GM19467 (cell line): ENCODE data around the gene ATP1B3.
"Not testable (repeated sequence)": the region's sequence is repeated elsewhere in the genome, so short reads cannot be mapped to it uniquely, and the experiment has no call there.

ENCODE experiments used
- ATAC-seq: cut with Tn5 transposase; IDR thresholded peaks from one replicate; pipeline ENCODE4 v1.9.1; 2021; ENCODE audit warnings: mild to moderate bottlenecking, moderate library complexity; ENCODE audit not compliant: unreplicated experiment

ATP1B3 gene

GRCh38 chr3:141901914-141902313, 25.5 kb downstream of the ATP1B3 start:
- ATAC-seq: no peak

- ATAC-seq: no peak
These were observed 27.8 kb downstream of the ATP1B3 start for GRCh38 chr3:141904203-141904602.

GRCh38 chr3:141905129-141905528, 28.7 kb downstream of the ATP1B3 start:
- no peak for ATAC-seq

- no peak for ATAC-seq
These were observed 33.0 kb downstream of the ATP1B3 start for GRCh38 chr3:141909408-141909807.

- not testable (repeated sequence) for ATAC-seq
These were observed 33.5 kb downstream of the ATP1B3 start for GRCh38 chr3:141909986-141910385.

- peak; percentile 56 for ATAC-seq
These were observed 36.8 kb downstream of the ATP1B3 start for GRCh38 chr3:141913150-141913811.

GRCh38 chr3:141914311-141914710, 37.9 kb downstream of the ATP1B3 start:
- no peak for ATAC-seq

GRCh38 chr3:141915016-141915415, 38.6 kb downstream of the ATP1B3 start:
- ATAC-seq: no peak

- no peak for ATAC-seq
These were observed 39.3 kb downstream of the ATP1B3 start for GRCh38 chr3:141915766-141916165.

GRCh38 chr3:141920701-141921100, 44.3 kb downstream of the ATP1B3 start:
- no peak for ATAC-seq

- ATAC-seq: no peak
These were observed 44.9 kb downstream of the ATP1B3 start for GRCh38 chr3:141921316-141921715.

GRCh38 chr3:141925677-141926076, 49.2 kb downstream of the ATP1B3 start:
- ATAC-seq: not testable (repeated sequence)

GRCh38 chr3:141926929-141927328, 50.5 kb downstream of the ATP1B3 start:
- no peak for ATAC-seq

- no peak for ATAC-seq
These were observed 52.3 kb downstream of the ATP1B3 start for GRCh38 chr3:141928631-141929270.

- no peak for ATAC-seq
These were observed 53.0 kb downstream of the ATP1B3 start for GRCh38 chr3:141929341-141929995.

- ATAC-seq: no peak
These were observed 54.4 kb downstream of the ATP1B3 start for GRCh38 chr3:141930801-141931200.

- ATAC-seq: no peak
These were observed 57.2 kb downstream of the ATP1B3 start for GRCh38 chr3:141933421-141934300.

GRCh38 chr3:141934354-141934753, 57.9 kb downstream of the ATP1B3 start:
- ATAC-seq: no peak

- ATAC-seq: no peak
These were observed 61.6 kb downstream of the ATP1B3 start for GRCh38 chr3:141938011-141938500.

- no peak for ATAC-seq
These were observed 63.3 kb downstream of the ATP1B3 start for GRCh38 chr3:141939759-141940158.

GRCh38 chr3:141940194-141940776, 63.8 kb downstream of the ATP1B3 start:
- ATAC-seq: no peak
